HG02870 (cell line): Measurements from ENCODE around the gene GPA33.
"Not testable (repeated sequence)": the region's sequence is repeated elsewhere in the genome, so short reads cannot be mapped to it uniquely, and the experiment has no call there.

Source experiments
- ATAC-seq: cut with Tn5 transposase; IDR thresholded peaks from one replicate; pipeline ENCODE4 v1.9.1; 2021; ENCODE audit warnings: mild to moderate bottlenecking, moderate library complexity; ENCODE audit not compliant: unreplicated experiment

Gene GPA33

DNA sequence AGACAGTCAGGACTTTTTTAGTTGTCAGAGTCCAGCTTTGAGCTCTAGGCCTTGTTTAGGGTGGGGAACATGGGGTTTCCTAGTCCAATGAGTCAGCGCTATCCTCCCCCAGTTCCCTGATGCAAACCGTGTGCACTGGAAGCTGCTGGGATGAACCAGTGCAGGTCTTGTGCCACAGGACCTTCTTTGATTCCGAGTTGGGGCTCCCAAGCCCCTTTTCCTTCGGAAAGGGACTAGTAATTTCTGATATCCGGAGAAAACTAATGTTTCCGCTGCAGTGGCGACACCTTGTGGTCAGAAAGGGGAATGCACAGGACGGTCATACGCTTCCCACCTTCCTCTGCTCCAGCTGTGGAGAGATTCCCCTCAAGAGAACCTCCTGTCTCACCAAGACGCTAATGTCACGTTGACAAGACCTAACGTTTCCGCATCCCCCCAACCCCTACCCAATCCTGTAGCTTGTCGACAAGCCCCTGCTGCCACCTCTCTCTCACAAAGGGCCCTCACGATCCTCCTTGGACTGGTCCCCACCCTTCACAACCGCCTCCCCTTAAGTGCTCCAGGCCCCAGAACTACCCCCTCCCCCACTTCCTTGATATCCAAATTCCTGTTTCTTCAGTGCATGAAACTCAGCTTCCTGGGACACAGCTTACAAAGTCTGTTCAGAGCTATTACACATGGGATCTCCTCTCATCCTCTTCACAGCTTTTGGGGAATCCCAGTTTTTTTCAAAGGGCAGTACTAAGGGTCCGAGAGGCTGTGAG, 30.9 kb downstream of the GPA33 start:
- peak; percentile 51 for ATAC-seq

DNA sequence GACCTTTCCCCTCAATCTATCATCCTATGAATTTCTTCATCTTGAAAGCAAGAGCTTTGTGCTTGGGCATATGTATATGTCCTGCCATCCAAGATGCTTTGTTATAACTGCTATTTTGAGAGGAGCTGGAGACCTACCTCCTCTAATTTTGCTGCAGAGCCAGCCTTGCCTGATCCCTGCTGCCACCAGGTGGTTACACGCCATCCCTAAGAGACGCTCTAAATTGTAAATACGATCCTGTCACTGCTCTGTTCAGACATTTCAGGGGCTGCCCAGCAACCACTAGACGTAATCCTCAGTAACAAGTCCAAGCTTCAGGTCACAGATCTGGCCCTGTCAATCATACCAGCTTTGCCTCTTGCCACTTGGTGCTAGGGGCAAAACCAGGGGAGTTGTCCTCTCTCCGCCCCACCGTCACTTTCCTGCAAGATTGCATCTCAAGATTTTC, 32.9 kb downstream of the GPA33 start:
- no peak for ATAC-seq

DNA sequence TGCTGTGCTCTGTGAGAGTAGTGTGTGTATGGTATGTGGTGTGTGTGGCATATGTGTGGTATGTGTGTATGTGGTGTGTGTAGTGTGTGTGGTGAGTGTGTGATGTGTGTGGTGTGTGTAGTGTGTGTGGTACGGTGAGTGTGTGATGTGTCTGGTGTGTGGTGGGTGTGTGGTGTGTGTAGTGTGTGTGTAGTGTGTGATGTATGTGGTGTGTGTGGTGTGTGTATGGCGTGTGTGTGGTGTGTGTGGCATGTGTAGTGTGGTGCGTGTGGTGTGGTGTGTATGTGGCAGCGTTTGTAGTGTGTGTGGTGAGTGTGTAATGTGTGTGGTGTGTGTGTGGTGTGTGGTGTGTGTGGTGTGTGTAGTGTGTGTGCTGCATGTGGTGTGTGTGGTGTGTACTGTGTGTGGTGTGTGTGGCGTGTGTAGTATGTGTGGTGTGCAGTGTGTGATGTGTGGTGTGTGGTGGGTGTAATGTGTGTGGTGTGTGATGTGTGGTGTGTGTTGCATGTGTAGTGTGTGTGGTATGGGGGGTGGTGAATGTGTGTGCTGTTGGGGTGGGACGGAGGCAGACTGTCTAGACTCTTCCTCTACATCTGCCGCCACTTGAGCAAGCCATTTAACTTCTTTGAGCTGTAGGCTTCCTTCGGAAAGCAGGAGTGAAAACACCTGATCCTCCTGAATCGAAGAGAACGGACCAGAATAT, 33.5 kb downstream of the GPA33 start:
- ATAC-seq = no peak

DNA sequence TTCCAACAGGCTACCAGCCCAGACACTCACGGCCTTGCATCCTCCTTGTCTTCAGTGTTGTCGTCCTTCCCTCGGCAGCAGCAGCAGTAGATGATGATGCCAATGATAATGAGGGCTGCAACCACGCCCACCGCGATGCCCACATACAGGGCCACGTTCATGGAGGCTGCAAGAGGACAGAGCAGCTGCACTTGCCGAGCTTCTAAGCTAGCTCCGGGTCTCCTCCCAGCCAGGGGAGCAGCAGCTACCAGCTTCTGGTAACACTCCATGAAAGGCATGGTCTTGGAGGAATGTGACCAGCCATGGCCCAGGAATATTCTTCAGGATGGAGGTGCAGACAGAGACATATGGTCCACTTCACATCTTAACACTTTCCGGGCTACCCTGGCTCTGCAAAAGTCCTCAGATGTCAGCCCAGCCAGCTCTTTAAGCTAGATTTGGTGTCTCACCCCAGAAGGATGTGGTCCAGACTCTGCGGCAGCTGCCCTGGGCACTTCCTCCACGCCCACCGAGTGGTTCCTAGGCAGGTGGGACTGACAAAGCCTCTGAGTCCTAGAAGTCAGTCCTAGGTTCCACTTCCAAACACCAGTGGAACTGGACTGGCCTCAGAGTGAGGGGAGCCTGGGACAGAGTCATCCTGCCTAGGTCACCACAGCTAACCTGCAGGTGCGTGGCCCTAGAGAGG, 35.1 kb downstream of the GPA33 start:
- no peak for ATAC-seq

DNA sequence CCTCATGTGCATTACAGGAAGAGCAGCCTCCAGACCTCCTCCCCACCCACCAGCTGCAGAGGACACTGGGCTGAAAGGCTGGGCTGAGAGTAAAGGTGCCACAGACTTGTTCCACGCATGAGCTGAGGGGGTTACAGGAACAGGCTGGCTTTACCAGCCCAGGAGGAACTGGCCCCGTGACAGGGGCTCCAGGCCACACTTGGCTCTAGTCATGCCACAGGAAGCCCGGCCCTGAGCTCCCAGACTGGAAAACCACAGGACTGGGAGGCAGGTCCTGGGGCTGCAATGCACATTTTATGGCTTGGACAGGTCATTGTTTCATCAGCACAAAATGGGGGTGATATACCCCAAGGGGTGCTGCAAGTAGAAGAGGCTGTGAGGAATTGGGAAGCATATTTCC, 35.6 kb downstream of the GPA33 start:
- ATAC-seq = no peak

DNA sequence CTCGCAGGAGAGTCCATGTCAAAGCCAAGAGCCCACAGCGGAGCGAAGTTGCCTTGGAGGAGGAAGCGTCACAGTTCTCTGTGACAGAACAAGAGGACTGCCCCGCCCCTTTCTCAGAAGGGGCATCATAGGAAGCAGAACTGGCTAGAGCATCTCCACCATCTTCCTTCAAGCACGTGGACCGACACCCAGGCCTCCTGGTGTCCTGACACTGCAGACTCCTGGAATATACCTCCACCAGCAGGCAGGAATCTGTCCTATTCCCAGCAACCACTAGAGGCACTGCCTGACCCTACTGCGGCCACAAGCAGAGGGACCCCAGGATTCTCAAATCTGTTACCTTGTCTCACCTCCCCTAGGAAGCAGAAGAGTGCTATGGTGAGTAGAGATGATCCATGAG, 37.8 kb downstream of the GPA33 start:
- ATAC-seq = no peak

DNA sequence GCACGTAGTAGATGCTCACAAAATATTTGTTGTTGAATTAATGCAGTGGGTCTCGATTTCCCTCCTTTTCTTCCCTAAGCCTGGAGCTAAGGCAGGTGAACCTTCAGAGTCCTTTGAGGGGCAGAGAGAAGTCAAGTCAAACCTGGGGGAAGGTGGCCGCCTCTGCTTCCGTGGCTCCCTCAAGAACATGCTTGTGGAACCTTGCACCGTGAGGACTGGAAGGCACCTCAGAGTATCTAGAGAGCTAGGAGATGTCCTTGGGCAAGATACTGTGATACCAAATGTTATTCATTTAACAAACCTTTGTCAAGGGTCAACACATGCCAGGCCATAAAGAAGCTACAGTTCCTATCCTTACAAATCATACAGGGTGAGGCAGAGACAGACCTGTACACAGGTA, 38.3 kb downstream of the GPA33 start:
- ATAC-seq = no peak

DNA sequence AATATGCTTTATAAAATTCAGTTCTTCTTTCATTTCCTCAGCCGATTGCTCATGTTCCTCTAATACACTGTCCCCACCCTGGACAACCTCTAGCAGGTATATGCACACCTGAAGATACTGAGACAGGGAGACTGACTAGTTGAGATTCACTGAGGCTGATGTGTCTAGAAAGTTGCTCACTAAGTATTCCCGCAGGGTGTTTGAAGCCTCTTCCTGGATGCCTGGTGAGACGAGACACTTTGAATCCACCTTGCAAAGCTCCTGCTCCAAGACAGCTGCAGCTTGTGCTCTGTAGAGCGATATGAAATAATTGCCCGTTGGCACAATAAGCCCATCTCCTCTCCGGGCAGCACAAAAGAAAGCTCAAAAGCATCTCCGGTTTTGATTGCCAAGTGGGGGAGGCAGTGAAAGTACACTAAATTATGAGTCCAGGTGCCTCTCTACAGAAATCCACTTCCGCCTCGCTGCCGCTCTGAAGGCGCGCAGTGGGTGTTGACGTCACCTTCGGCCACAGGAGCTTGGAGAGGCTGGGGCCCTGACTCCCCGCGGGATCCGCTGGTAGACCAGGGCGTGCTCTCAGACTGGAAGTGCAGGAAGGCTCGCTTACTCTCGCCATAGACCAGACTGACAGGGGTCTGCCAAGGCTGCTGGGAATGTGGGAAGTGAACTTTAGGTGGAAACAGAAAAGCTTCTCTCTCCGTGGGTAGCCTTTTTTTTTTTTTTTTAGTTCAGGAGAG, 46.3 kb downstream of the GPA33 start:
- no peak for ATAC-seq

DNA sequence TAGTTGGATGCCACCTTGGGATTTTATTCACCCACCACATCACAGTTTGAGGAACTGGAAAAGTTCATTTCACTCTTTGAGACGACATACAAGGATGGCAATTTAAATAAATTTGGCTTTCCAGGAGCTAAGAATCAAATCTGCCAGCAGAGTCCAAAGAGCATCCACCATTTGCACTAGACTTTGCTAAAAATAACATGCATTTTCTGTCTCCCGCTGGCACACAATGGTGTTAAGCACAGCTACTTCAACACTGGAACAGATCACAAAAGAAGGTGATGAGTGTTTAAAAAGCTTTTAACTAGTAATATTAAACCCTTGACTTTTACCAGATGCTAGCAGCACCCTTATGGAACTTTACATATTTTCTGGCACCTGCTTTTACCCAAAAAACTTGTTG, 56.5 kb downstream of the GPA33 start:
- ATAC-seq = no peak

DNA sequence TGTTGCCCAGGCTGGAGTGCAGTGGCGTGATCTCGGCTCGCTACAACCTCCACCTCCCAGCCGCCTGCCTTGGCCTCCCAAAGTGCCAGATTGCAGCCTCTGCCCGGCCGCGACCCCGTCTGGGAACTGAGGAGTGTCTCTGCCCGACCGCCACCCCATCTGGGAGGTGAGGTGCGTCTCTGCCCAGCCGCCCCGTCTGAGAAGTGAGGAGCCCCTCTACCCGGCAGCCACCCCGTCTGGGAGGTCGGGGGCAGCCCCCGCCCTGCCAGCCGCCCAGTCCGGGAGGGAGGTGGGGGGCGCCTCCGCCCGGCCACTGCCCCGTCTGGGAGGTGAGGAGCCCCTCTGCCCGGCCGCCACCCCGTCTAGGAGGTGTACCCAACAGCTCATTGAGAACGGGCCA, 60.6 kb downstream of the GPA33 start:
- ATAC-seq = not testable (repeated sequence)

DNA sequence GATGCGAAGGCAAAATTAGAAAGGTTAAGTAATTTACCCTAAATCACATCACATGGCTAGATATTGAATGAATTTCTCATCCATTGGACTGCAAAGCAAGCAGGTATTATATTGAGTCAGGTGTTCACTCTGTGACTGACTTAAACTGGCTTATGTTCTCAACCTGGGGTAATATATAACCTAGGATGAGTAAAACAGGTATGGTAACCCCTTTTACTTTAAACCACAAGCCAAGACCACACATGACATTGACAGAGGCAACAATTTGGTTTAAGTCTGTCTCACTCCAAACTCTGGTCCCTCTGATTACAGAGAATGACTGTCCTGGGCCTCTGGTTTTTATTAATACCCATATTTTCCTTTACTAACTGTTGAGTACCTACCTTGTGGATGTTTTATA, 67.8 kb downstream of the GPA33 start:
- no peak for ATAC-seq

DNA sequence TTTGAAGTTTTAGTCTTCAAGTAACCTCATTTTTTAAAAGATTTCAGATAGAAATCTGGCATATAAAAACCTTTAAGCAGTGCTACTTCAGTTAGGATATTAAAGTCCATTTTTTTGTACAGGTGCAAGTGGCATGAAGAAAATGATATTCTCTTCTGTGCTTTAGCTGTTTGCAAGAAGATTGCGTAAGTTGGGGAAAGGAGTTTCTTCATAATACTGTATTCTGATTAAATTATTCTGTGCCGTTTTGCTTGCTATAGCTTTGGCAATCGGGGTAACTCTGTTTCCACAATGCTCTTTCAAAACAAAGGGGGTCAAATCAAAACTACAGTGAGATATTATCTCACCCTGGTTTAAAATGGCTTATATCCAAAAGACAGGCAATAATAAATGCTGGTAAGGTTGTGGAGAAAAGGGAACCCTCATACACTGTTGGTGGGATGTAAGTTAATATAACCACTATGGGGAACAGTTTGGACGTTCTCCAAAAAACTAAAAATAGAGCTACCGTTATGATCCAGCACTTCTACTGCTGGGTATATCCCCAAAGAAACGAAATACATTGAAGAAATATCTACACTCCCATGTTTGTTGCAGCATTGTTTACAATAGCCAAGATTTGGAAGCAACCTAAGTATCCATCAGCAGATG, 74.0 kb downstream of the GPA33 start:
- ATAC-seq = no peak

DNA sequence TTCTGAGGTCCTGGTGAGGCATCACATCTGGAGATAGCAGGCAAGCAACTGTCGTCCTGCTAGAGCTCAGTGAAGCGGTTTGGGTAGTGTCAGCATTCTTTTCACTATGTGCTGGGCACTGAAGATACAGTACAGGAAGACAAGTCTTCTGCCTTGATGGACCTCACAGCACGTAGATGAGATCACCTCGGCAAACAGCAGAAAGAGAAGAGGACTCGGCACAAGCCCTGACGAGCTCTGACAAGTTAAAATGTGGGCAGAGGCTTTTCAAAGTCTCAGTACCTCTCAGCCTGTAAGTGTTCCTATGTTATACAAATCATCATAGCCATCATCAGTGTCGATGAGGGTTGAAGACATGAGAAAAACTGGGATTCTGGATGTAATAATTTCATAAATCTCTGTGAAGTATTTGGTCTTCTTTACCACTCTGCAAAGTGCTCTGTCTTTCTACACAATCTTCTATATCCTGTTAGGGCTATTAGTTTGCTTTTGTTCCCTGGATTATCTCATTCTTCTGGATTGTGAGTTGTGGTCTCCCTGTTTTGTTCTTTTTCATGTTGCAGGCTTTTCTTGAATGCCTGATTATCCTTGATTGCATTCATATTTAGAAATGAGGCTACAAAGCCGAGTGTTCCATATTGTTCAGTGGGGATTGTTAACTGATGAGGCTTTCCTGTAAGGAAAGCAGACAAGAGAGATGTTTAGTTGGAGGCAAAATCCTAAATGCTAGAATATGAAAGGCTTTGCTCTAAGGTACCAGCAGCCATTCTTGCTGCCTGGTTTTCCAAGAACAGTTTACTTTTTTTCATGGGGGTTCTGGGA, 76.9 kb downstream of the GPA33 start:
- ATAC-seq = no peak

DNA sequence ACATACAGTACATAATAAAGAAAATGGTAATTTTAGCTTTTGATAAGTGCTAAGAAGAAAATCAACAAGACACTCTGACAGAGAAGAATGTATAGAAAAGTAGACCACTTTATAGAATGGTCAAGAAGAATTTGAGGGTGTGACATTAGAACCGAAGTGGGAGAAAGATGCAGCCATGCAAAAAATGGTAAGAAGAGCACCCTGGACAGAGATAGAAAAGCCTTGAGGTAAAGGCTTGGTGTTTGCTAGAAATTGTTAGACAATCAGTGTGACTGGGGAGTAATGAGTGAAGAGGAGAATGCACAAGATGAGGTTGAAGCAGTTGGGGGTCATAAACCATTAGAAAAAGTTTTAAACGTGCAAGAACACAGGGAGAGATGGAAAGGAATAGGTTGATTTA, 77.6 kb downstream of the GPA33 start:
- no peak for ATAC-seq

DNA sequence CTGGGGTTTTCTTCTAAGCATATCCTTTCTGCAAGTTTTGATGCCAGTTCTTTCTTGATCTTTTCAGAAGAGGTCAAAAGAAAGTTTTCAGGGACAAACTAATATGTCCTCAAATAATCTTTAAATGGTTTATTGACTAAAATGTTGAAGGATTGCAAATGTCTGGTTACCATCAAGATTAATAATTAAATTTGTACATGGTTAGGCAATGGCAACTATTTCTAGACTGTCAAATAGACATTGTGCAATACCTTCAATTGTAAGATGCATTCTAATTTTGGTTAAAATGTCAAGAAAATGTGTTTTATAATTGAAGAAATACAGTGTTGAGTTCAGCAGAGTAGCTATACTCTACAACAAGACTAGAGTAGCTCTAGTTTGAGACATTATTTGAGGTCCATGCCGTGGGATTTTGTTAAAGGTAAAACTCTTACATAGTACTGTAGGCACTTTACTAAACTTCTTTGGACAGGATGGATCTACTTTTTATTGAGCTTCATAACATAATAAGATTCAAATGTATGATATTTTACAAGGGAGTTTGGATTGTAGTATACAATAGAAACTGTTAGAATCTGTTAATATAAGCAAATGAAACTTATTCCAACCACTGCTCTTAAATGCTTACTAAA, 78.5 kb downstream of the GPA33 start:
- ATAC-seq = no peak

DNA sequence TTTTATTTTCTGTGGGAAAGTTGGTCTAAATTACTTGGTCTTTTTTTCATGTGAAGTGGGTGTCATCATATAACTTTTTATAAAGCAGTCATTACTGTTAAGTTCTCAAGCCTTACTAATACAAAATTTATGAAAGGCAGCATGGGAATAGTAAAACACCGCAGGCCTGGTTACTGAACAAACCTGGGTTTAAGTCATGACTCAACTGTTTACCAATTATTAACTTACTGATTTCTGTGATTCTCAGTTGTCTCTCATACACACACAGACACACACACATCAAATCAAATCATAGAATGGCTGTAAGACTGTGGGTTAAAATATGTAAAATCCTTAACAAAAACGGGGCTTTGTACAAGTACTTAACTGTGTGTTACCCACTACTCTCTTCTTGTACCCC, 86.5 kb downstream of the GPA33 start:
- ATAC-seq = no peak
